GM20000 (cell line): Measurements from ENCODE around the gene DCTPP1.
"Not testable (repeated sequence)": the region's sequence is repeated elsewhere in the genome, so short reads cannot be mapped to it uniquely, and the experiment has no call there.

ENCODE experiments used
- DNase-seq: peaks from one replicate; pipeline ENCODE4 v3.0.0; 2012; ENCODE audit warnings: low spot score
- TF ChIP-seq, protein P1 (sequence below): IDR thresholded peaks from 2 replicates; pipeline ENCODE4 v1.5.1; 2012; ENCODE audit warnings: mild to moderate bottlenecking, control low read depth; ENCODE audit errors: extremely low read depth, missing control alignments

DCTPP1 gene

GRCh38 chr16:30457743-30458560 is 28.1 kb upstream of the DCTPP1 start:
- no peak for DNase-seq
- TF ChIP-seq, protein P1, sequence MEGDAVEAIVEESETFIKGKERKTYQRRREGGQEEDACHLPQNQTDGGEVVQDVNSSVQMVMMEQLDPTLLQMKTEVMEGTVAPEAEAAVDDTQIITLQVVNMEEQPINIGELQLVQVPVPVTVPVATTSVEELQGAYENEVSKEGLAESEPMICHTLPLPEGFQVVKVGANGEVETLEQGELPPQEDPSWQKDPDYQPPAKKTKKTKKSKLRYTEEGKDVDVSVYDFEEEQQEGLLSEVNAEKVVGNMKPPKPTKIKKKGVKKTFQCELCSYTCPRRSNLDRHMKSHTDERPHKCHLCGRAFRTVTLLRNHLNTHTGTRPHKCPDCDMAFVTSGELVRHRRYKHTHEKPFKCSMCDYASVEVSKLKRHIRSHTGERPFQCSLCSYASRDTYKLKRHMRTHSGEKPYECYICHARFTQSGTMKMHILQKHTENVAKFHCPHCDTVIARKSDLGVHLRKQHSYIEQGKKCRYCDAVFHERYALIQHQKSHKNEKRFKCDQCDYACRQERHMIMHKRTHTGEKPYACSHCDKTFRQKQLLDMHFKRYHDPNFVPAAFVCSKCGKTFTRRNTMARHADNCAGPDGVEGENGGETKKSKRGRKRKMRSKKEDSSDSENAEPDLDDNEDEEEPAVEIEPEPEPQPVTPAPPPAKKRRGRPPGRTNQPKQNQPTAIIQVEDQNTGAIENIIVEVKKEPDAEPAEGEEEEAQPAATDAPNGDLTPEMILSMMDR: no peak

- TF ChIP-seq, protein P1: no peak
- DNase-seq: no peak
These were observed 27.4 kb upstream of the DCTPP1 start for GRCh38 chr16:30457256-30457655.

GRCh38 chr16:30456302-30456701 is 26.5 kb upstream of the DCTPP1 start:
- peak; percentile 47 for DNase-seq
- TF ChIP-seq, protein P1: no peak

GRCh38 chr16:30452709-30453580 is 23.1 kb upstream of the DCTPP1 start:
- not testable (repeated sequence) for DNase-seq

GRCh38 chr16:30449116-30449435 is 19.2 kb upstream of the DCTPP1 start:
- DNase-seq: no peak
- TF ChIP-seq, protein P1: no peak

DNA sequence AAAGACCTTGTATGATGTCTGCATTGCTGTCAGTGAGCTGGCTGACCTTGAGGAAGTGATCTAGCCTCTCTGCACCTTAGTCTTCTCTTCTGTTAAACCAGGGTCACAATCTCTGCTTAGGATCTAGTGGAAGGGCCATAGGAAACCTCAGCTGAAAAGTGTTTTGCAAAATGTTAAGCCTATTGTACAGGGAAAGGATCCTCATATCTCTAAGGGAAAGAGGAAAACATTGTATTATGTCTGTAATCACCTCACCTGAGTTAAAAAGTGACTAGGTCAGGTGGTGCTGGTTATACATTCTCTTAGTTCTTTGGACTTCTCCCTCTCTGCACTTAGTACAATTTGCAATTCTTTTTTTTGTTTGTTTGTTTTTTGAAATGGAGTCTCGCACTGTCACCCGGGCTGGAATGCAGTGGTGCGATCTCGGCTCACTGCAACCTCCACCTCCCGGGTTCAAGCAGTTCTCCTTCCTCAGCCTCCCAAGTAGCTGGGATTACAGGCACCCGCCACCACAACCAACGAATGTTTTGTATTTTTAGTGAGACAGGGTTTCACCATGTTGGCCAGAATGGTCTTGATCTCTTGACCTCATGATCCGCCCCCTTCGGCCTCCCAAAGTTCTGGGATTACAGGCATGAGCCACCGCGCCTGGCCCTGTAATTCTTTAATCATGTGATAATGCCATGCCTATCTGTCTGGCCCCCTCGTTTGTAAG is 17.8 kb upstream of the DCTPP1 start:
- TF ChIP-seq, protein P1: no peak
- DNase-seq: no peak

DNA sequence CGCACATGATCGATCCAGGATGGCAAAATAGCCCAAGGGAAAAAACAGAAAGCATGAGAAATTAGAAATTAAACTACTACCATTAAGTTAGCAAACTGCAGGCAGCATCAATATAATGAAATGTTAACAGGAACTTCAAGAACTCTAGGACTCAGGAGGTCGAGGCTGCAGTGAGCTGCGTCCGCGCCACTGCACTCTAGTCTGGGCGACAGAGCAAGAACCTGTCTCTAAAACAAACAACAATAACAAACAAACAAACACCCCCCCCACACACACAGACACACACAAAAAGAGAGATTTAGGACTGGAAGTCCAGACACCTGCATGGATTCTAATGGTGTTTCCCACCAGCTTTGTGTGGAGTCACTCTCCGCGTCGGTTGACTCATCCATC is 16.4 kb upstream of the DCTPP1 start:
- TF ChIP-seq, protein P1: no peak
- DNase-seq: no peak
